ENCODE data around the gene FLRT1. TPM values are rescaled to one million over a fixed set of nuclear protein-coding genes. Genes with fewer than 3 reads are reported as not detected.

FLRT1 gene
- total and polyA plus RNA-seq, 2 of the 13 experiments (the other 11 are each of a cell fraction or from before 2014, with no cell fraction given): 0.02 to 0.08 TPM

- H3K4me1 ChIP-seq (ENCODE audit: insufficient read depth, low read length): no peaks in the 10 kb centered on the region
- H3K27ac ChIP-seq (ENCODE audit: extremely low read length, insufficient read depth, low read length): no peak overlapping the region
- POLR2A ChIA-PET: interaction anchor here (0.6 kb wide), 1 partner anchor 19 kb away, joined by 5 read pairs; no protein-coding TSS in a partner anchor
- in situ Hi-C loops (cut with HindIII; ENCODE audit: extremely low pct_ligation_motif_present, low pct_unique_long_range_greater_than_20kb): no loop called here
- H3K79me2 ChIP-seq (ENCODE audit: insufficient read depth, low read length): no peaks in the 10 kb centered on the region
- H3K27me3 ChIP-seq (ENCODE audit: control insufficient read depth in 1 of 2, insufficient read depth in 2 of 2, low read length in 2 of 2): no peaks in the 10 kb centered on the region
- 95% methylated on average over 10 of the region's 10 CpGs for WGBS (ENCODE audit: low lambda C conversion rate)
- DNase-seq (ENCODE audit: low spot score): no peak
- H3K9ac ChIP-seq (ENCODE audit: insufficient read depth, low read depth, low read length): no peak overlapping the region
- H3K36me3 ChIP-seq (replicated peaks in 1 of 2; ENCODE audit: control insufficient read depth in 1 of 2, insufficient read depth in 2 of 2, low read length in 2 of 2): no peaks in the 10 kb centered on the region
- no peak overlapping the region for H3K4me3 ChIP-seq (replicated peaks in 1 of 3; ENCODE audit: insufficient read depth in 1 of 3, low read depth in 2 of 3, low read length in 3 of 3)
- intact Hi-C loops (cut with micrococcal nuclease; ENCODE audit: unreplicated experiment): no loop called here
- no peak overlapping the region for H3K4me2 ChIP-seq (ENCODE audit: low read depth, low read length)
- BruUV-seq (replicated peaks): no TSS peak
- no peak for ATAC-seq
- CTCF ChIA-PET (ENCODE audit: low intra/inter-chr PET ratio, low total read pairs): no interaction called here
- H4K20me1 ChIP-seq (ENCODE audit: insufficient read depth, low read length): no peaks in the 10 kb centered on the region
- H2AFZ ChIP-seq (ENCODE audit: low read length): no peak overlapping the region
- no peaks in the 10 kb centered on the region for H3K9me3 ChIP-seq (ENCODE audit: low read length)
- no peak for FAIRE-seq
- TF ChIP-seq PHF8 (CRISPR knock-in tag; IDR thresholded peaks at IDR 0.05) (no peak), ATF7 (IDR thresholded peaks at IDR 0.05) (no peak), ATF7 (CRISPR knock-in tag; IDR thresholded peaks at IDR 0.05) (no peak), GZF1 (CRISPR knock-in tag; IDR thresholded peaks at IDR 0.05) (no peak), ZNF556 (CRISPR knock-in tag; IDR thresholded peaks at IDR 0.05; ENCODE audit: borderline replicate concordance) (no peak), PCBP2 (optimal IDR thresholded peaks at IDR 0.05; ENCODE audit: low read depth, low read length, poor library complexity, severe bottlenecking) (no peak), CBFB (CRISPR knock-in tag; IDR thresholded peaks at IDR 0.05) (no peak), ZNF335 (CRISPR knock-in tag; IDR thresholded peaks at IDR 0.05) (no peak), NFIB (CRISPR knock-in tag; IDR thresholded peaks at IDR 0.05; ENCODE audit: borderline replicate concordance) (no peak), SKIL (CRISPR knock-in tag; IDR thresholded peaks at IDR 0.05; ENCODE audit: borderline replicate concordance) (no peak)
Measured at GRCh38 chr11:64065712-64066111, 30.0 kb downstream of the FLRT1 start.
